Stimulated activated naive CD8-positive, alpha-beta T cell treated with anti-CD3 and anti-CD28 coated beads, Interleukin-15, Interleukin-2, amounts not matched to agents 100 U/mL and 50 U/mL, for 24 hours (primary cell): ENCODE data around the gene PRRT1.
"Not testable (repeated sequence)": the region's sequence is repeated elsewhere in the genome, so short reads cannot be mapped to it uniquely, and the experiment has no call there.

ENCODE experiments used
- ATAC-seq: fragments of 150-1000 bp; cut with Tn5 transposase; one replicate; pipeline ENCODE4 v1.10.0; 2021
- DNase-seq: peaks from one replicate; pipeline ENCODE4 v3.0.0; 2021

The PRRT1 gene

DNA sequence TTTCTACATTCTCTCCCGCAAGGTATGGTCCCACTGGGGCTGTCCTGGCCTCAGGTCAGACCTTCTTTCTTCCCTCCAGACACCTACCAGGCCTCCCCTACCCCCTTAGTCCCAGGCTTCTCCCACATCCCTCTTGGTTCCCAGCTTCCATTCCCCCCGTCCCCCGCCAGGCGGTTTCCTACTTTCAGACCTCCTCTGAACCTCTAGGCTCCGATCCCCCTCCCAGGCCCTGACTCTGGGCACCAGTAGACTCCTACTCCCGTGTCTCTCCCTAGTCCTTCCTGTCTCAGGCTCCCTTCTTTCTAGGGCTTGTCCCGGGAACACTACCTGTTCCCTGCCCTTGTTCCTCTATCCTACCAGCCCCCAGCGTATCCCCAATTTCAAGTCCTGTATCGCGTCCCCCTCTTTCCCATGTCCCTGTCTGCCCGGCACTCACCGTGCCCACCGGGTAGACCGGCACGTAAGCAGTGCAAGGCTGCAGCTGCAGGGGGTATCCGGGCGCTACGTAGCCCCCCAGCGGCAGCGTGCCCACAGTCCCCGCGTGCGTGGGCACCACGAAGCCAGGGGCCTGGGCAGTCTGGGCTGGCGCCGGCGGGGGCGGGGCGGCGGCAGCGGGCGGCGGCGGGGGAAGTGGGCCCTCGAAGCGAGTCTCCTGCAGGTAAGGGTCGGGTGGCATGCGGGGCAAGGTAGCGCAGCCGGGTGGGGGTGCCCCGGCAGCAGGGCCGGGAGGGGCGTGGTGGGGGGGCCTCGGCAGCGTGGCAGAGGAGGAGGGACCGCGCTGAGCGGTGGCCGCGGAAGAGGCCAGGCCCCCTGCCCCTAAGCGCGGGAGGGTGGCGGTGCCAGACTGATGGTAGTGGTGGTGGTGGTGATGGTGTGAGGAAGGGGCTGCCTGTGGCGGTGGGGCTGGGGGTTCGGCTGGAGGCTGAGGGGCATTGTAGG is 1.5 kb downstream of the PRRT1 start:
- ATAC-seq (no peak), DNase-seq (no peak)

DNA sequence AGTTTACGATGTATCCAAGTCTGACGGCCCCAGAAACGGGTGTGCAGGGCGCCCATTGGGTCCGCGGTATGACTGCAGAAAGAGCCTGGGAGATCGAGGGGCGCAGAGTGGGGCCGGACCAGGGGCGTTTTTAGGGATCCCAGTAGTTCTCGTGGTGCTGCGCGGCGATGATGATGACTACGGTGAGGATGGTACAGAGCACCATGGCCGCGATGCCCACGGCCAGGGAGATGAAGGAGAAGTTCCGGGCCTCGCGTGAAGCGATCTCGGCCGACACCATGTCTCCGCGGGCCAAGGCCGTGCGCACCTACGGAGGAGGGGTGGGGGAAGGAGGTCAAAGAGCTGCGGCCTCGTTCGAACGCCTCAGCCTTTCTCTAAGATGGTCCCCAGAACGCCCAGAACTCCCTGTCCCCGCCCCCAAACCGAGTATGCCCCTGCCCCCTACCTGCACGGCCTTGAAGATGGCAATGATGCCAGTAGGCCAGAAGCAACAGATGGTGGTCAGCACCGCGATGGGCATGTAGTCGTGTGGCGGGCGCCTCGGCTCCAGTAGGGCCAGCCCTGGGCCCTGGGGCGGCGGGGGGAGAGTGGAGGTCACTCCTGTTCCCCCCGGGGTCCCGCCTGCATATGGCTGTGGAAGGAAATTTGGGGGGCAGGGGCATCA is 2.5 kb downstream of the PRRT1 start:
- ATAC-seq (no peak), DNase-seq (no peak)

DNA sequence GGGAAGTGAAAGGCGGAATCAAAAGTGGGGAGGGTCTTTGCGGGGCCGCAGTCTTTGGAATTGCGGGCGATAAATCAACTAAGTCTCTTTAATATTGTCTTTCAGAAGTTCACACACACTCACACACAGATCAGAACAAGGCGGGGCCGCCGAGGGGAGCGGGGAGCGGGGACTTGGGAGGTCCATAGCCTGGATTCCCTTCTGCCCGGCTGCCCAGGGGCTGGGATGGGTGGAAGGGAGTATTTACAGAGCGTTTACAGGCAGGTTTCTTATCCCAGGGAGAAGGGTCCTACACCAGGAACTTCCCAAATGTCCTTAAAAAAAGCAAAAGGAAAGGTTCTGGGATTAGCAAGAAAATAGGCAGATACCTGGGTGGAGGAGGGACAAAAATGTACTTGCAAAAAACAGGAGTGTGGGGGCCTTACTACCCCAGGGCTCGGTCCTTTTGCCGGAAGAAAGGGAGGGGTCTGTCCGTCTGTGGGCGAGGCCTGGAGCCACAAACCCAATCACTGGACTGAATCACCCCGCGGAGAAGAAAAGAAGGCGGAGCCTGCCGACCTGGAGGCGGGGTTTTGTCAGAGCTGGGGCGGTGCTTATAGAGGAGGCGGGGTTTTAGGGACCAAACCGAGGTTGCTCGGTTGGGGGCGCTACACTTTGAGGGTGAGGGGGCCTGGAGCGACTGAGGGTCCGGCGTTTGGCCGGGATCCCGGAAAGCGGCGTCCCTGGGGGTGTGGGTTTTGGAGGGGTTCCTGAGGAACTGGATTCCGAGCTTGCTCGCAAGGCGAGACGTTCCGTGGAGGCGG is 3.2 kb downstream of the PRRT1 start:
- DNase-seq (peak; percentile 80), ATAC-seq (peak; percentile 35)

DNA sequence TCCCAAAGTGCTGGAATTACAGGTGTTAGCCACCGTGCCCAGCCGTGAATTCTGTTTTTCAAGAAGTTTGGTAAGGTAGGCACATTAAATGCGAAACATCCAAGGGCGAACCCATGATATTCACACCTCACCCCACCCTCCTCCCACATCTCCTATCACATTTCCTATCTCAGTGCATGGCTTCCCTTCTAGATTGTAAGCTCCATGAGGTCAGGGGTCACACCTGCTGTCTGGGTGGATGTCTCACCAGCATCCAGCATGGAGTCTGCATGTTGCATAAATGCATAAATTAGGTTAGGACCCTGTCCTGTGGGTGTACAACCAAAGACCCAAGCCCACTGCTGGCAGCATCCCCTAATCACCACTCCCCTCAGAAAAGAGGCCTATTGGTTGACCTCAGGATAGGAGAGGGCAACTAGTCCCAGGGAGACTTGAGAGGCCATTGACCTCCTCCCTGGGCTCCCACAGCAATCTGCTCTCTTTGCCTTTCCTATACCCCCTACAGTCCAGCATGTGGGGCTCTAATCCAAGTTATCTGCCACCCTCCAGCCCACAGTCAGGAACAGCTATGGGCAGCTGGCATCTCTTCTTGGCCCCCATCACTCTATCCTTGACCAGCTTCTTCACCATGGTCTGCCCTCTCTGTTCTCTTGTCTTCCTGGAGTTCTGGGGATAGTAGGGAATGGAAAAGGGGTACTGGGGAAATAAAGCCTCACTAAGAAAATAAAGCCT is 4.2 kb downstream of the PRRT1 start:
- no peak for ATAC-seq
- no peak for DNase-seq

DNA sequence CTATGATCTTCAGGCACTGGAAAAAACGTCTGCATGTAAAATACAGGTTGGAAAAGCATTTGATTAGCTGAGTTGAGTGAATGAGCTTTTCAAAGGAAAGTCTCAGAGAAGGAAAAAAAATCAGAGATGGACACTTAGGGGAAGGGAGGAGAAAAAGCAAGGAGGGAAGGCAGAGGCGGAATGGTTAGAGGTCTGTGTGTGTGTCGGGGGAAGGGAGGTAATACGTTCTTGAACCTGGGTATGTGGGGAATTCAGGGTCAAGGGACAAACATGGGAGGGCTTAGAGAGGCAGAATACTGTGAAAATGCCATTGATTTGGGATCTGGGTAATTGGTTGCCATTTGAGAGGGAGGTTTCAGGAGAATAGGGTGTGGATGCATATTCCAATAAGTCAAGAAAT is 5.1 kb downstream of the PRRT1 start:
- DNase-seq: no peak
- ATAC-seq: no peak

DNA sequence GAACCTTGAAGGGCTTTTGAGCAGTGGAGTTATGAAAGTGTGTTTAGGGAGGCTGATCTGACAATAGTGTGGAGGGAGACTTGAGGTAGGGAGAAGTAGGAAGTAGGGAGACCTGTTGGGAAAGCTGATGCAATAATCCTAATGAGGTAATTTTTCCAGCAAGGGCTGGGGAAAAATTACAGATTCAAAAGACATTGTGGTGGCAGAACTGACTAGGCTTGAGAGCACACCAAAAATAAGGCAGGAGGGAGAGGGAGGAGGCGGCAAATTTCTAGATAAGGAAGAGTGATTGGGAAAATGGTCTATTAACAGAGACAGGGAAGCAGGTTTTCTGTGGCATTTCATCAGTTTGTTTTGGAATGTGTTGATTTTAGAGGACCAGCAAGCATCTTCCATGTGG is 5.5 kb downstream of the PRRT1 start:
- no peak for ATAC-seq

DNA sequence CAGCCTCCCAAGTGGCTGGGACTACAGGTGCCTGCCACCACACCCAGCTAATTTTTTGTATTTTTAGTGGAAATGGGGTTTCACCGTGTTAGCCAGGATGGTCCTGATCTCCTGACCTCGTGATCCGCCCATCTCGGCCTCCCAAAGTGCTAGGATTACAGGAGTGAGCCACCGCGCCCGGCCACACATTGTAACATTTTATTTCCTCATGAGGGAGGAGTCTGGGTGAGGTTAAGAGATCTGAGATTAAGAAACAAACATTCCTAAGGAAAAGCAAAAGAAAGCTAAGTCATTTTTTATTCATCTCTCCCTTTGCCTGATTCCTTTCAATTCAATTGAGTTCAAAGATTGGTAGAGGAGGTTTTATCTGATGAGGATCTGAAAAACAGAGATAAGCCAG is 7.5 kb downstream of the PRRT1 start:
- not testable (repeated sequence) for ATAC-seq, DNase-seq

More for the DNA sequence above, 5.5 kb downstream of the PRRT1 start:
- DNase-seq: no peak

DNA sequence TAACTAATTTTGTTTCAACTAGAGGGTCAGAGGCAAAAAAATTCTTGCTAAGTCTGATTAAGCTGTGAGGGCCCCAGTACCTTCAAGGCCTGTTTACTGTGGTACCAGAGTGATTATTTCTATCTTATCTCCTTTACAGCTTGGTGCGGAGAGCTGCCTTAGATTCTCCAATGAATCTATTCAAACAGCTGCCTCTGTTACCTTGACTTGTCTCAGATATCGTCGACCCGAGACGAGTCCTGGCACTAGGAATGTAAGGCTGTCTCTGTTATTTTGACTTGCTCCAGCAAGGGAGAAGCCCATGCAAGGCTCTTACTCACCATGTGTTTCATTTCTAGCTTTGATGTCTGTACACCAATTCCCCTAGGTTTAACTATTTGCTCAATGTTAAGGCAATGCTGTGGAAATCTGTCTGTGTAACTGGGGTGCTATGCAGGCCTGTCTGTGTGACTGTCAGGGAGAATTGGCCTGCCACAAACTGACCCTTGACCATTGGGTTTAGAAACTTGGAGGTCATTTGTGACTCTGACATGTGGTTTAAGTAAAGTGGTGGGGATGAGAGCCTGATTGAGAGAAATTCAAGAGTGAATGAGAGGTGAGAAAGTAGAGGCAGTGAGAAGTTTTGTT is 11.2 kb downstream of the PRRT1 start:
- ATAC-seq: no peak
- no peak for DNase-seq

DNA sequence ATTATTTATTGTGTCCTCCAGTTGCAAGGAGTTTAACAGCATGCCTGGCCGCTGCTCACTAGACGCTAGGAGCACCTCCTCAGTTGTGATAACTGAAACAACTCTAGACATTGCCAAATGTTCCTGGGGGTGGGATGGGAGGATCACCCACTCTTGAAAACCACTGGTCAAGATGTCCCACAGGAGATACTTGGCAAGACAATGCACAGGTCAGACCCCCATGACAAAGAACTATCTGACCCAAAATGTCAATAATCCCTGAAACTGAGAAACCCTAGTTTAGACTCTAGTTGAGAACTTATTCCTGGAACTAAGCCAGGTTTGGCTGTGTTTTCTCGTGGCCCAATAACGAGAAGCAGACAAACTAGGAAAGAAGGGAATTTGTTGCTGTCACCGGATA is 12.1 kb downstream of the PRRT1 start:
- ATAC-seq: no peak
- no peak for DNase-seq

DNA sequence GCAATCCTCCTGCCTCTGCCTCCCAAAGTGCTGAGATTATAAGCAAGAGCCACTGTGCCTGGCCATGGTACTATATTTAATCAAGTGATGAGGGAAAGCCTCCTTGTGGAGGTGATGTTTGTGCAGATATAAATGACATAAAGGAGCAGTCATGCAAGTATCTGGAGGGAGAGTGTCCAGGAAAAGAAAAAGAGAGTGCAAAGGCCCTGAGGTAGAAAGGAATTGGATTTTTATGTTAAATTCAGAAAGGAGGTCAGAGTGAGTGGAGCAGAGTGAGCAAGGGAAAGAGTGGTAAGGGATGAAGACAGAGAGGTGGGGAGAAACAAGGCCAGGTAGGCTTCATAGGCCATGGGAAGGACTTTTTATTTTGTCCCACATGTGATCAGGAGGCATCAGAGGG is 14.3 kb downstream of the PRRT1 start:
- DNase-seq (no peak), ATAC-seq (no peak)

DNA sequence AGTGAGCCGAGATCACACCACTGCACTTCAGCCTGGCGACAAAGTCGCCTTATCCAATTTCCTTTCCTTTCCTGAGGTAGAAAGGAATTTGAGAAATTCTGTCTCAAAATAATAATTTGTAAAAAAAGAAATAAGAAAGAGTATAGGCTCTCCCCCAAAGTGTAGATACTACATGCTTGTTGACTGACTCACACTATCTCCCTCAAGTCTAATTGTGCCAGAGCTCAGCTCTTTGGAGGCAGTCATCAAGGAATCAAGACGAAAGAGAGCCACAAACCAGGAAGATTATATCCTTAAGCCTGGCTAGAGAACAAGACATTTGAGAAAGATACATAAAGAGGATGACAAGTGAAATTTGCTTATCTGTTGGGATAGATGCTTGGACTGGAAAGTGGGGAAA is 18.0 kb downstream of the PRRT1 start:
- ATAC-seq (no peak), DNase-seq (no peak)

DNA sequence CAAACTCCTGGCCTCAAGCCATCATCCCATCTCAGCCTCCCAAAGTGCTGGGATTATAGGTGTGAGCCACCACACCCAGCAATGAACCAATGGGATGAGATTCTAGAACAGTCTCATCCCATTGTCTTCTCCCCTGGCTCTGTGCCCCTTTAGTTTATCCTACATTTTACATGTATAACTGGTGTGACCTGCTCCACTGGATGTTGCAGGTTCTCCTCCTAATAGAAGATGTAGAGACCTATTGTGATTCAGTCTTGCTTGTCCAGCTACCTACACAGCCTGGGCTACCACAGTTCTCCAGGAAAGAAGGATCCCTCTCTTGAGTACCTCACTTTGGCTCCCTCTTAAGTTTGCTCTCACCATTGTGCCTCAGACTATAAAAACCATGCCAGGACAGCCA is 19.6 kb downstream of the PRRT1 start:
- DNase-seq (no peak), ATAC-seq (no peak)

DNA sequence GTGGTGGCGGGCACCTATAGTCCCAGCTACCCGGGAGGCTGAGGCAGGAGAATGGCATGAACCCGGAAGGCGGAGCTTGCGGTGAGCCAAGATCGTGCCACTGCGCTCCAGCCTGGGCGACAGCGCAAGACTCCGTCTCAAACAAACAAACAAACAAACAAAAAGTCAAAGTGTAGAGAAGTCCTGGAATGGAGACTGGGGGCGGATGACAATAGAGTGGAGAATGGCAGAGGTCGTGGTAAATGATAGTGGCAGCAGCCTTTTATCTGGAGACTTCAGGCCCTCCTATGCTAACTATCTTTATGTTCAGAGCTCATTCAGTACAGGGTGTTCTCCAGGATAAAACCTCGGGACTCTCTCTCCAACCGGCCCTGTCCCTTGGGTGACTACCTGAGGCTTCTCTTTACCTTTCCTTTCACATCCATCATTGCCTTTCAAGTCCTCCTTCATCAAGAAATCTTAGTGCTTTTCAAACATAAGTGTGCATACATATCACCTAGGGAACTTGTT is 20.2 kb downstream of the PRRT1 start:
- no peak for DNase-seq
- ATAC-seq: no peak

DNA sequence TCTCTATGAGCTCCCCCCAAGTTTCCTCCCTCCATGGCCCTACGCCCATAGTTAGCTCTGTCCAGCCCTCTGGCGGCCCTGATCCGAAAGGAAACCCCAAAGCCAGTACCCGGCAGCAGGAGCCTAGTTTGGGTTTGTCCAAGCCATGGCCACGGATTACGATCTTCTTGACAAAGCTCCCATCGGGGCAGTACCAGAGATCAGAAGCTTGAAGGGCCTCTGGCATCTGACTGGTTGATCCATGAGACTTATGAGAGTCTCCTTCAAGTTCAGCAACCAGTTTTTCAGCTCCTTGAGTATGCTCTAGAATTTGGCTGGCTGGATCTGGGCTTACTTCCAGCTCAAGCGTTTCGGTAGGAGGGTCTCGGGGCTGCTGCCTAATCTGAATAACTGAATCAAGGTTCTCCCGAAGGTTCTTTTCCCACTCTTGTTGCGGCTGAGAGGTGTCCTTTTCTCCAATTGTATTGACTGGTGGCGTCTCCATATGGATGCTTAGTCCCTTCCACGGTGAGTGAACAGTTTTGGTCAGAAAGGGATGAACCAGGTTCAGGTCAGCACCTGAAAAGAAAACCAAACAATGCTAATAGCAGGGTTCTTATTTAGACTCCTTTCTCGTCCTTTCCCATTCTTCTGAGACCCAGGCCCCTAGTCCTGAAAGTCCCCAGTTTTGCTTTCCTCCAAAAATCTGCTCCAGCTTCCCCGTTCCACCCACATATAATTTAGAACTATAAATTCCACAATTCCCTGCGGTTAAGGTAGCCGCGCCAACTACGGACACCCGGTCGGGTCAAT is 22.2 kb downstream of the PRRT1 start:
- DNase-seq (no peak), ATAC-seq (no peak)

DNA sequence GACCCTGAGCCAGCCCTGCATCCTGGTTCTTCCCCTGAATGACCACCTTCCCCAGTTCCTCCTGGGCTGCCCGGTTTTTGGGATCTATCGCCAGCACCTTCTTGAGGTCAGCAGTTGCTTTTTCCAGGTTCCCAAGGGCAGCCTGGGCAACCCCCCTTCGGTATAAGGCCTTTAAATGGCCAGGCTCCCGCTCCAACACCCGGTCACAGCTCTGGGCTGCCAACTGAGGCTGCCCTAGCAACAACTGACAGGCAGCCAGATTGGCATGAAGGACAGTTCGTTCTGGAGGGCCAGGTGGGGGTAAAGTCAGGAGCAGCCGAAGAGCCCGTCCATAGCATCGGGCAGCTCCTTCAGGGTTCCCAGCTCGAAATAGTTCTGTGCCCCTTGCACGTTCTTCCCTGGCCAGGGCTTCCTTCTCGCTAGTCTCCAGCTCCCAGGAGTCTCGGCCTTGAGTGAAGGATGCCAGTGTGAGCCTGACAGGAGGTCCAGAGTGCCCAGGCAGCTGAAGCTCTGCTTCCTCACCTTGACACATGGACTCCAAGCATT is 22.9 kb downstream of the PRRT1 start:
- DNase-seq (no peak), ATAC-seq (no peak)

DNA sequence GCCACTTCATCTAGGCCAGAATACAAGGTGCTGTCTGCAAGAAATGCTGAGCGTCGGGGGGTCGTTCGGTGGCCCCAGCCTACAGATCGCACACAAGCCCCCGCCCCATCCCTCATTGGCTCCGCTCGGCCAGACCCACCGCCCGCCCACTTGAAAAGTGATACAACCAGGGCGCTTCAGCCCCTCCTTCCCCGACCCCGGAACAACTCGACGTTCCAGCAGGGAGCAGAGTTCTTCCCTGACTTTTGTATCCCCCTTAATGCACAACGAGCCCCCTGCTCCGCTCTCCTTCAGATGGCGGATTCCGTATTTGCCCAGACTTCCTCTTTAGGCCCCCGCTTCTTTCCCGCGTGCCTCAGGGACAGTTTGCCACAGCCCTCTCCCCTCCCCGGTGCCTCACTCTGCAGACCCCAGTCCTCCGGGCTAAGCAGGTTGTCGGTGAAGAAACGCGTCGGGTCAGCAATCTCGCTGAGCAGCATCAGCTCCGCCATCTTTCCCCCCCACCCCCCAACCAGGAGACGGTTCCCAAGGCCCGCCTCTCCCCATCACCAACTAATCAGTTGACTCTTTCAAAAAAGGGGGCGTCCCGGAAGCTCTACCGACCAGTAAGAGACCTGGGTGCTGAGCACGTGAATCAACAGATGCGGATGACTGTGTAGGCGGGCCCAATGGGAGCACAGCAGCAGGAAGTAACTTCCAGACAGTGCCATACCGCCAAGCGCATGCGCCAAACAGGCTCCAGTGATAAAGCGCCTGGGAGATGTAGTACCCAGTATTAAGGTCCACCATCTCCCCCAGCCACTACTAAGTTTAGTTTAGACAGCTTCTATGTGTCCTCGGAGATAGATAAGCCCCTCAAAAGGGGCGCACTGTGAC is 23.8 kb downstream of the PRRT1 start, which contains the start of gene ATF6B:
ATF6B (minus strand) TSS at position 530 of the 876 bp plus-strand sequence; CDS start at position 491, 39 bp downstream.
- ATAC-seq (peak; percentile 94), DNase-seq (peak; percentile 95)

DNA sequence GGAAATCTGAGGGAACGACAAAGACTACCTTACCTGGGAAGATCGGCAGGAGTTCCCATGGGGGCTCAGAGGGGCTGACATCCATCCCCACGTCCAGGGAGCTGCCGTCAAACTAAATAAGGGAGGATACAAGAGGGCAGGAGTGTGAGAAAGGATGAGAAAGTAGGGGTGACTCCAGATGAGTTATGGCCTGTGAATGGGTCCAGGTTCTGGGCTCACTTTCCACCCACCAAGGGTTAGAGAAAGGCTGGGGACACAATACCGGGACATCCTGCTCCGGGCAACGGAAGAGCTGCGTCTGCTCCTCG is 24.4 kb downstream of the PRRT1 start:
- no peak for DNase-seq
- ATAC-seq: no peak

DNA sequence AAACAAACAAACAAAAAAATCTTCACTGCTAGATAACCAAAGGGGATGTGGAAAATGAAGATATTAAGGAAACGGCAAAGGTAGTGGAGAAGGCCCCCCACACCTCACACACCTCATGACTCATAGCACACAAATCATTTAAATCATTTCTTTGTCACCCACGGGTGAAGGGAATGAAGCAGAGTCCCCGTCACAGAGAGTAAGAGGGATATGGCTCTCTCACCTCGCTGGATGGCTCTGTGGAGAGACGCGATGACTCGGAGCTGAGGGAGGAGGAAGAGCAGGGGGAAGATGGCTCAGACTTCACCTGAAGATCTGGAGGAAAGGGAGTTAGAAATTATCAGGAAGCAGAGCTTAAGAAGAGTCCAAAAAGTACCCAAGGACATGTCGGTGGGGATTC is 24.9 kb downstream of the PRRT1 start:
- ATAC-seq (no peak), DNase-seq (no peak)

DNA sequence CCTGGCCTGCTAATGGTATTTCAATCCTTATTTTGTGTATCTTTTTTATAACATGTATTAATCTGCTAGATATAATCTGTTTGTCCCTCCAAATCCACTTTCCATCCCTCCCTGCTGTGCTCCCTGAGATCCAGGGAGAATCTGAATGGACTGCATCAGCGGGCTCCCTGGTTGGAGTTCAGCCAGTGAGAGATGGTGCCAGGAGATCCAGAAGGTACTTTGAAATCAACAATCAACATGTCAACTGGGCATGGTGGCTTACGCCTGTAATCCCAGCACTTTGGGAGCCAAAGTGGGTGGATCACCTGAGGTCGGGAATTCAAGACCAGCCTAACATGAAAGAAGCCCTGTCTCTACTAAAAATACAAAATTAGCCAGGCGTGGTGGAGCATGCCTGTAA is 28.1 kb downstream of the PRRT1 start:
- DNase-seq (no peak), ATAC-seq (no peak)
